ENCODE measurements around the gene FUT2. TPM values are rescaled to one million over a fixed set of nuclear protein-coding genes. Genes with fewer than 3 reads are reported as not detected.
A peak's percentile ranks its signal among the peaks of the same experiment; 100 is the strongest.

Gene FUT2
- total RNA-seq, 1 donor from 2014 or later, result 1.9 TPM

- TF ChIP-seq CTCF (IDR thresholded peaks at IDR 0.05; ENCODE audit: insufficient read depth, low read length, poor library complexity, severe bottlenecking), result no peak
- H3K4me3 ChIP-seq (ENCODE audit: low read depth, low read length), result no peak overlapping the region
- H3K36me3 ChIP-seq (ENCODE audit: control insufficient read depth, insufficient read depth, low read length), result no peaks in the 10 kb centered on the region
- peaks cover 6% of the 10 kb centered on the region for H3K27me3 ChIP-seq (ENCODE audit: control insufficient read depth, insufficient read depth, low read length)
- DNase-seq (ENCODE audit: low read depth), result no peak
Measured at GRCh38 chr19:48673436-48674100, 22.2 kb upstream of the FUT2 start.

DNA sequence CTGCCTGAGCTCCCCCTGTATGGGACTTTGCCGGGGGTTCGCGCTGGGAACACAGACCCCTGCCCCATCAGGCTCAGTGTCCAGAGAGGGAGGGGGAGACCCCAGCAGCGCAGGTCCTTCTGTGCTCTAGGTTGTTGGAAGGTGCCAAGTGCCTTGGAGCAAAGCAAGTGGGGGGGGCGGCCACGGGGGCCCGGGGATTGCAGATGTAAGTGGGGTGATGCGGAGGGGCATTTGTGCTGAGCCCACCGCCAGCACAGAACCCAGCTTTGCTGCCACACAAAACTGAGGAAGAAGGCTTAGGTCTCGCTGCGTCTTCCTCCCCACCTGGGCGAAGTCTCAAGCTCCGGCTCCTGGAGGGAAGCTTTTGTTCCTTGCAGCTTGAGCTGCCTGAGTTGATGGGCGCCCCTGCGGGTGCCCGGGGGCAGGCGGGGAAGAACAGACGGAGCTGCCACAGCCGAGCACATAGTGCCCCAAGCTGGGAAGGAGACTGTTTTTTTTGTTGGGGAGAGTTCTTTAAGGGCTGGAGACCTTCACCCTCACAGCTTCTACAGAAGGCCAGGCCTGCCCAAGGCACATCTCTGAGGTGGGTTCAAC, 21.5 kb upstream of the FUT2 start:
- Histone ChIP-seq H3K27me3 (ENCODE audit: control insufficient read depth, insufficient read depth, low read length) (peaks cover 6% of the 10 kb centered on the region), H3K36me3 (ENCODE audit: control insufficient read depth, insufficient read depth, low read length) (no peaks in the 10 kb centered on the region), H3K4me3 (ENCODE audit: low read depth, low read length) (no peak overlapping the region)
- DNase-seq (ENCODE audit: low read depth), result no peak
- TF ChIP-seq CTCF (IDR thresholded peaks at IDR 0.05; ENCODE audit: insufficient read depth, low read length, poor library complexity, severe bottlenecking), result no peak

GRCh38 chr19:48674921-48675824, 20.6 kb upstream of the FUT2 start:
- Histone ChIP-seq H3K4me3 (ENCODE audit: low read depth, low read length) (no peak overlapping the region), H3K27me3 (ENCODE audit: control insufficient read depth, insufficient read depth, low read length) (peaks cover 8% of the 10 kb centered on the region), H3K36me3 (ENCODE audit: control insufficient read depth, insufficient read depth, low read length) (no peaks in the 10 kb centered on the region)
- no peak for DNase-seq (ENCODE audit: low read depth)
- TF ChIP-seq CTCF (IDR thresholded peaks at IDR 0.05; ENCODE audit: insufficient read depth, low read length, poor library complexity, severe bottlenecking), result peak; percentile 89

DNA sequence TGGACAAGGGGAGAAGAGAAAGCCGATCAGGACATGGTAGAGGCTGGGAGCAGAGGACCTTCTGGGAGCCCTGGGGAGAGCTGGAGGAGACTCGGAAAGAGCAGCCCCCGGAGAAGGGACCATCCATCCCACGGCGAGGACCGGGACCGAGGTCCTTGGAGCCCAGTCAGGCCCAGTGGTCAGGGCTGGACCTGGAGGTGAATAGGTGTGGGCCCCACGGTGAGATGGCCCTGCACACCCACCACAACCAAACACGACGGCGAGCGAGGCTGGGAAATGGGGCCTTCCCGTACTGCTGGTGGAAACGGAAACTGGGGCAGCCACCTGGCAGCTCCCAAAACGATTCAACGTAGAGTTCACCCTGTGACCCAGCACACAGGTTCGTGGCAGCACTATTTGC, 19.3 kb upstream of the FUT2 start:
- DNase-seq (ENCODE audit: low read depth), result no peak
- no peak for TF ChIP-seq CTCF (IDR thresholded peaks at IDR 0.05; ENCODE audit: insufficient read depth, low read length, poor library complexity, severe bottlenecking)
- Histone ChIP-seq H3K36me3 (ENCODE audit: control insufficient read depth, insufficient read depth, low read length) (no peaks in the 10 kb centered on the region), H3K27me3 (ENCODE audit: control insufficient read depth, insufficient read depth, low read length) (peaks cover 10% of the 10 kb centered on the region), H3K4me3 (ENCODE audit: low read depth, low read length) (no peak overlapping the region)

GRCh38 chr19:48676887-48677286, 18.9 kb upstream of the FUT2 start:
- no peak for DNase-seq (ENCODE audit: low read depth)
- no peak for TF ChIP-seq CTCF (IDR thresholded peaks at IDR 0.05; ENCODE audit: insufficient read depth, low read length, poor library complexity, severe bottlenecking)
- H3K4me3 ChIP-seq (ENCODE audit: low read depth, low read length), result no peak overlapping the region
- H3K36me3 ChIP-seq (ENCODE audit: control insufficient read depth, insufficient read depth, low read length), result no peaks in the 10 kb centered on the region
- peaks cover 10% of the 10 kb centered on the region for H3K27me3 ChIP-seq (ENCODE audit: control insufficient read depth, insufficient read depth, low read length)
